ENCODE results near the gene CD109. TPM values are rescaled to one million over a fixed set of nuclear protein-coding genes. Genes with fewer than 3 reads are reported as not detected.
A peak's percentile ranks its signal among the peaks of the same experiment; 100 is the strongest.
"Not testable (repeated sequence)": the region's sequence is repeated elsewhere in the genome, so short reads cannot be mapped to it uniquely, and the experiment has no call there.

The CD109 gene
- total RNA-seq, 1 donor from 2014 or later, result 25.0 TPM

- Histone ChIP-seq H3K4me1 (no peaks in the 10 kb centered on the region), H3K9me3 (no peaks in the 10 kb centered on the region), H3K36me3 (no peaks in the 10 kb centered on the region), H3K27me3 (ENCODE audit: low read depth) (no peaks in the 10 kb centered on the region), H3K27ac (no peak overlapping the region), H3K4me3 (no peak overlapping the region)
- no peak for TF ChIP-seq CTCF (IDR thresholded peaks at IDR 0.05)
- ATAC-seq, result peak in 1 of 2 donors; percentile 50
- intact Hi-C loops (cut with DNase I), result loop anchor here (10.0 kb wide), 1 partner anchor 63 kb away; no protein-coding TSS in a partner anchor
- DNase-seq, result no peak
Observed at GRCh38 chr6:73671911-73672685, 23.9 kb upstream of the CD109 start.

- TF ChIP-seq CTCF (IDR thresholded peaks at IDR 0.05), result peak; percentile 88
- no peak overlapping the region for H3K4me3 ChIP-seq
- H3K4me1 ChIP-seq, result no peaks in the 10 kb centered on the region
- DNase-seq (peak; percentile 71), ATAC-seq (peak; percentile 92)
- no peak overlapping the region for H3K27ac ChIP-seq
- no peaks in the 10 kb centered on the region for H3K36me3 ChIP-seq
- H3K27me3 ChIP-seq (ENCODE audit: low read depth), result no peaks in the 10 kb centered on the region
- intact Hi-C loops (cut with DNase I), result loop anchor here (10.0 kb wide), 1 partner anchor 59 kb away; no protein-coding TSS in a partner anchor
- no peaks in the 10 kb centered on the region for H3K9me3 ChIP-seq
Observed at GRCh38 chr6:73675466-73676098, 20.4 kb upstream of the CD109 start.

GRCh38 chr6:73679009-73679408 is 17.0 kb upstream of the CD109 start:
- Histone ChIP-seq H3K4me3 (no peak overlapping the region), H3K27me3 (ENCODE audit: low read depth) (no peaks in the 10 kb centered on the region), H3K36me3 (no peaks in the 10 kb centered on the region), H3K4me1 (no peaks in the 10 kb centered on the region), H3K27ac (no peak overlapping the region), H3K9me3 (no peaks in the 10 kb centered on the region)
- intact Hi-C loops (cut with DNase I), result loop anchor here (10.0 kb wide), 1 partner anchor 56 kb away; no protein-coding TSS in a partner anchor
- TF ChIP-seq CTCF (IDR thresholded peaks at IDR 0.05), result no peak
- DNase-seq (no peak), ATAC-seq (no peak)

- not testable (repeated sequence) for H3K27ac ChIP-seq; ATAC-seq; H3K4me3 ChIP-seq; H3K9me3 ChIP-seq; H3K36me3 ChIP-seq; H3K4me1 ChIP-seq; DNase-seq; H3K27me3 ChIP-seq (ENCODE audit: low read depth)
- intact Hi-C loops (cut with DNase I), result loop anchor here (10.0 kb wide), 1 partner anchor 55 kb away; no protein-coding TSS in a partner anchor
Observed at GRCh38 chr6:73679846-73680245, 16.2 kb upstream of the CD109 start.

- intact Hi-C loops (cut with DNase I), result no loop called here
- H3K27me3 ChIP-seq (ENCODE audit: low read depth), result no peaks in the 10 kb centered on the region
- no peak for ATAC-seq
Observed at GRCh38 chr6:73680289-73680918, 15.6 kb upstream of the CD109 start.

GRCh38 chr6:73683574-73683973 is 12.4 kb upstream of the CD109 start:
- ATAC-seq; H3K27ac ChIP-seq; H3K9me3 ChIP-seq; DNase-seq; H3K27me3 ChIP-seq (ENCODE audit: low read depth); H3K4me3 ChIP-seq; H3K4me1 ChIP-seq; intact Hi-C loops (cut with DNase I); H3K36me3 ChIP-seq: not testable (repeated sequence)

More at GRCh38 chr6:73680289-73680918, 15.6 kb upstream of the CD109 start:
- Histone ChIP-seq H3K9me3 (no peaks in the 10 kb centered on the region), H3K4me3 (no peak overlapping the region), H3K4me1 (no peaks in the 10 kb centered on the region), H3K36me3 (no peaks in the 10 kb centered on the region), H3K27ac (no peak overlapping the region)
- DNase-seq, result no peak
- no peak for TF ChIP-seq CTCF (IDR thresholded peaks at IDR 0.05)
